ENCODE measurements around the gene CTSA.
A peak's percentile ranks its signal among the peaks of the same experiment; 100 is the strongest.

CTSA gene

DNA sequence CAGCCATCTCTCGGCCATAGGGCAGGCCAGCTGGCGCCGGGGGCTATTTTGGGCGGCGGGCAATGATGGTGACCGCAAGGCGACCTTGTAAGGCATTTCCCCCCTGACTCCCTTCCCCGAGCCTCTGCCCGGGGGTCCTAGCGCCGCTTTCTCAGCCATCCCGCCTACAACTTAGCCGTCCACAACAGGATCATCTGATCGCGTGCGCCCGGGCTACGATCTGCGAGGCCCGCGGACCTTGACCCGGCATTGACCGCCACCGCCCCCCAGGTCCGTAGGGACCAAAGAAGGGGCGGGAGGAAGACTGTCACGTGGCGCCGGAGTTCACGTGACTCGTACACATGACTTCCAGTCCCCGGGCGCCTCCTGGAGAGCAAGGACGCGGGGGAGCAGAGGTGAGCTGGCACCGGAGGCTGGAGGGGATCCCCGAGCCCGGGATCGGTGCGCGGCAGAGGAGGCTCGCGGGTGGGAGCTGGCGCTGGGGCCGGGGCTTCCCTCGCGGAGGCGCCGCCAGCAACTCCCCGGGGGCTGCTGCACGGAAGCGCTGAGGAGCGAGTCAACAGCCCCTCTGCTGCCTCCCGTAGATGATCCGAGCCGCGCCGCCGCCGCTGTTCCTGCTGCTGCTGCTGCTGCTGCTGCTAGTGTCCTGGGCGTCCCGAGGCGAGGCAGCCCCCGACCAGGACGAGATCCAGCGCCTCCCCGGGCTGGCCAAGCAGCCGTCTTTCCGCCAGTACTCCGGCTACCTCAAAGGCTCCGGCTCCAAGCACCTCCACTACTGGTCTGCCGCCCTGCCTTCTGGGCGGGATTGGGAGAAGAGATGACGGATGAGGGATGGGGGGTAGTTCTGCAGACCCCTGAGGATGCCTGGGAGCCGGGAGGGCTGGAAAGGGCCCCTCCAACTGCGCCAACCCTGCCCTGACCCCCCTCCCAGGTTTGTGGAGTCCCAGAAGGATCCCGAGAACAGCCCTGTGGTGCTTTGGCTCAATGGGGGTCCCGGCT, at the start of gene CTSA, which contains the start of gene NEURL2:
CTSA (plus strand) TSS at position 351 of the 999 bp plus-strand sequence; CDS start at position 585, 234 bp downstream.
NEURL2 (minus strand) TSS at position 224 of the 999 bp plus-strand sequence; CDS start at position 7, 217 bp downstream.
- peak; percentile 78 to 83 for DNase-seq

DNA sequence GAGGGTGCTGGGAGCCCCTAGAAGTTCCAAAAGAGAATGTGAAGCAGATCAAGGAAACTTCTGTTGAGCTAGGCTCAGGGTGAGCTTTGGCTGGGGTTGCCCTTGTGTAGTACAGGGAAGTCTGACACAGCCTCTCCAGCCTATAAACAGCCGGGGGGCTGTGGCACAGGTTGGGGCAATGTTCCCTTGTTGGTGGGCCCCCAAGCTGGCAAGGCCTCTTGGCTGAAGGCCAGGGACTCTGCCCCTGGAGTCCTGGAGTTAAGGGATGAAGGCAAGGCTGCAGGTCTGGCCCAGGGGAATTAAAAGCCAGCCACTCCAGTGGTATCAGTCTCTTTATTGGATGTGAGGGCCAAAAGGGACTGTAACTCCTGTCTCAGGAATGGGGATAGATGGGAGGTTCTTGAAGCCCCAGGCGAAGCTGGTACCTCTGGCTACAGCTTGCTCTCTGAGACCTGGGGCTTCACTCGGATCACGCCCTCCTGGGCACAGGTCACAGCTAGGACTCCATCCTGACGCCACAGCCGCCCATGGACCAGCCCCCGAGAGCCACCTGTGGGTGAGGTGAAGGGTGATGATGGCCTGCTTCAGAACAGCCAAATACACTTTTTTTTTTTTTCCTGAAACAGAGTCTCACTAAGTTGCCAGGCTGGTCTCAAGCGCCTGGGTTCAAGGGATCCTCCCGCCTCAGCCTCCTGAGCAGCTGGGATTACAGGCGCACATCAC, 49.6 kb upstream of the CTSA start:
- DNase-seq: no peak

DNA sequence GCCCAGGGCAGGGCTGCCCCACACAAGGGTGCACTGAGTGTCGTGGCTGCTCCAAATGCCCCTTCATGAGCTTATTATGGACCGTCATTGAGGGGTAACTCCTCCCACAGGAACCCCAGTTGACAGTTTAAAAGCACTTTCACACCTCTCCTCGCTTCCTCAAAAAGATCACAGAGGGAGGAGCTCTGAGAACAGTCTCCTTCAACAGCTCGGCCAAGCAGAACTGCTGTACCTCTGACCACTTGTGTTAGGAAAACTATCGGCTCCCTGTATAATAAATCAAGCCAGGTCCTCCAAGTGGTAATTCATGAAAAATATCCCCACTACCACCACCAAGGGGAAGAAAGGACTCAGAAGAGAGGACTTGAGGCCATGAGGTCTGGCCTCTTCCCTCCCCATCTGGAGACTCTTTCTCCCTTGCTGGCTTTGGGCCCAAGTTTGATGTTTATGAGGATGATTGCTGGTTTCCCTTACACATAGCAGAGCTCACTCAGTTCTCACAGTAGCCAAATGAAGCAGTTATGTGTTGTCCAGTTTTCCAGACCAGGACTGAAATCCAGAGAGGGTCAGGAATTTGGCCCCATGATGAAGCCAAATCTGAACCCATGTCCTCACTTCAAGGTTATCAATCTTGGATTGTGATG, 48.8 kb upstream of the CTSA start:
- no peak for DNase-seq

DNA sequence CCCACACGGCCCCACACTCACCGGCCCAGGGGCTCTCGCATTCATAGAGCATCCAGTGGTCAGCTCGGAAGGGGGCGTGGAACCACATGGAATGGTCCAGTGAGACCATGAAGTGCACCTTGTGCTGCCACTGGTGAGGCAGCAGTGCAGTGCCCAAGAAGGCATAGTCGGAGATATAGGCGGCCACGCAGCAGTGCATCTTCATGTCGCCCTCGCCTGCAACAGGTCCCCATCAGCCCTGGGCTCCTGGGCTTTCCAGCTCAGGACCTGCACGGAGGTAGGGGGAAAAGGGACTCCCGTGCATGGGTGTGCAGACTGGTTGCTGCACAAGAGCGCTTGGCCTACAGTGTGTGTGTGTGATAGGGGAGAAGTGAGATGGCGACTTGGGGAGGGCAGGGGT, 47.6 kb upstream of the CTSA start:
- DNase-seq: no peak

DNA sequence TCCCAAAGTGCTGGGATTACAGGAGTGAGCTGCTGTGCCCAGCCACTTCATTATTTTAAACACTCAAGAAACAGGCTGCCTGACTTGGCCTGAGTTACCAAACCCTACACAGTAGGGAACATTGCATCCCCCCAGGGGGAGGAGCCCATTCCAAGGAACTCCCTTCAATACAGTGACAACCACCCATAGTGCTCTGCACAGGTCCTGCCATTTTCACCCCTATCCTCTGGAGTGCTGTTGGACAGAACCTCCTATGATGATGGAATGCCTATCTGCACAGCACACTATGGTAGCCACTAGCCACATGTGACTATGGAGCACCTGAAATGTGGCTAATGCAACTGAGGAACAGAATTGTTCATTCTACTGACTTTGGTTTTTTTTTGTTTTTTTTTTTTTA, 45.7 kb upstream of the CTSA start:
- DNase-seq: no peak

DNA sequence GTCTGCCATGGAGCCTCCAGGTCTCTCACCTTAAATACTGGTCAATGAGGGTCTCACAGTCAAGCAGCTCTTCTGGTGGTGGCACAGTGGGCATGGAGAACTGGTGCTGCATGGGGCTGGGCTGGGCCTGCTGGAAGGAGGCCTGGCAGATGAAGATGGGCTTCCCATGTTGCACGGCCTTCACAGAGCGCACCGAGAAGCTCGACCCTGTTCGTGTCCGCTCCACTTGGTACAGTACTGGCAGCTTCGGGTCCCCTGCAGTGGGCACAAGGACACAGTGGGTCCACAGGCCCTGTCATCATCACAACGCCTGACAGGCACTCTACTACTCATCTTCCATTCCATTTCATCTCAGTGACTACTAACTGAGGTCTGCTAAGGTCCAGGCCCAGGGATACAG, 42.7 kb upstream of the CTSA start:
- no peak for DNase-seq

DNA sequence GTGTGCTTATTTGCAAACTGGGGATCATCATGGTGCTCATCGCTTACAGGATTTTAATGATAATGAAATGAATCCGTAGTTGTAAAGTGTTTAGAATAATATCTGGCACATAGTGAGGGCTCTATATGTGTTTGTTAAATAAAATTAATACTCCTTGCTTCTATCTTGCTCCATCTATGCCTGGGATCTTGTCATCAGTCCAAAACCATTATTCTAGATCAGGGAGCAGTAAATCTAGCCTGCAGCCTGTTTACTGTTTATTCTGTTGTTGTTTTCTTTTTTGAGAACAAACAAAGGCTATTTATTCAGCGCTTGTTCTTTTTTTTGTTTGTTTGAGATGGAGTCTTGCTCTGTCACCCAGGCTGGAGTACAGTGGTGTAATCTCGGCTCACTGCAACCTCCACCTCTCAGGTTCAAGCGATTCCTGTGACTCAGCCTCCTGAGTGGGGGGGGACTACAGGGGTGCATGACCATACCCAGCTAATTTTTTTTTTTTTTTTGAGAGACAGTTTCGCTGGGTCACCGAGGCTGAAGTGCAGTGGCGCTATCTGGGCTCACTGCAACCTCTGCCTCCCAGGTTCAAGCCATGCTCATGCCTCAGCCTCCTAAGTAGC, 42.1 kb upstream of the CTSA start:
- no peak for DNase-seq

DNA sequence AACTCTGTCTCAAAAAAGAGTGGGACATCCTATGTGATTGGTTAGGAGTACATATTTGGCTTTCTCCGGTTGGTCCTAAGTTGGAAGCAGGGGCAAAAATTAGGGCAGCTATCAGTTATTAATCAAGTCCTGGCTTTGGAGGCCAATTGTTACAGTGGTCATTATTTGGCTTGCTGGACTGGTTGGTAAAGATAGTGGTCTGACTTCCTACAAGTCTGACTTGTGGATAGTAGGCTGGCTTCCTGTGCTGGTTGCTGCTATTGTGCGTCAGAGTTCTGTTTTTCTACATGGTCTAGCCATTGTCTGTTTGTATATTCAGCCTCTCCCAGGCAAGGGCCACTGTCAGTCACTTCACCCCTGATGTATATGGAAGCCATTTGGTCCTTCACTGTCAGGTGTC, 40.9 kb upstream of the CTSA start:
- no peak for DNase-seq

DNA sequence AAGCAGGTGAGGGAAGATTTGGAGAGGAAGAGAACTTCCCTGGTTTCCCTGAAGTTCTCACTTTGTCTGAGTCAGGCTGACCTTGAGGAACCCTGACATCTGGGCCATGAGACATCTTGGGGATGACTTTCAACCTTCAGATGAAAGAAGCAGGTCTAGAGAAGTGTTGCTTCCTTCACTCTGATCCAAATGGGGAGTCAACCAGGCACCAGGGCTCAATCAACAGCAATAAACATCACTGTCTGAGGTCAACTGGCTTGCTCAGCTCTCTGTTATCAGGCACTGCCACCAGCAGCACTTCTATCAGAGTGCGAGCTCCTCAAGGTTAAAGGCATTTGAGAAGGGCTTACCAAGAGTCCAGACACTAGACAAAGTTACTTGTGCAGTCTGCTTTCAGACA, 40.2 kb upstream of the CTSA start:
- DNase-seq: no peak

DNA sequence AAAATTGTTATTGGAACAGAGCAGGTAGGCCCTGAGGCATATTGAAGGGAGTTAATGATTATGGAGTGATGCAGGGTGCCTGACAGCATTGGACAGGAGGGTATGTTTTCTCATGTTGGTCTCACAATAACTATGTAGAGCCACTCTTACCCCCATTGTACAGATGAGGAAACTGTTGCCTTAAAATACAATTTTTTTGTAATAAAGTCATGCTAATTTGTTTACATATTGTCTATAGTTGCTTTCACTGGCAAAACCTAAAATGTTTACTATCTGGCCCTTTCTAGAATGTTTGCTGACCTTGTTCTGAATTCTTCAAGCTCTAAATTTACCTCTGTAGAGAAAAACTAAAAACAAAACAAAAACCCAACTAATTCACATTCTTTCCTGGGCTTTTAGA, 39.6 kb upstream of the CTSA start:
- no peak for DNase-seq

DNA sequence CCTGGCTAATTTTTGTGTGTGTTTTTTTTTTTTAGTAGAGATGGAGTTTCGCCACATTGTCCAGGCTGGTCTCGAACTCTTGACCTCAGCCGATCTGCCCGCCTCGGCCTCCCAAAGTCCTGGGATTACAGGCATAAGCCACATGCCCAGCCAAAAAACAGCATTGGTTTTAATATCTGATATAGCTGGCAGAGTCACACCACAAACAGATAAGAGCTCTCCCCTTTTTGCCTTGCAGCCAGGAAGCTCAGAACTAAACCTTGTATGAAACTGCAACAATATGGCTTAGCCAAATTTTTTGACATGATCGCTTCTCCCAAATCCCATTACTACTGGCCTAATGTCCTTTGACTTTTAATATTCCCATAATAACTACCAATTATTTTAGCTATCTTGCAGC, 38.8 kb upstream of the CTSA start:
- no peak for DNase-seq

DNA sequence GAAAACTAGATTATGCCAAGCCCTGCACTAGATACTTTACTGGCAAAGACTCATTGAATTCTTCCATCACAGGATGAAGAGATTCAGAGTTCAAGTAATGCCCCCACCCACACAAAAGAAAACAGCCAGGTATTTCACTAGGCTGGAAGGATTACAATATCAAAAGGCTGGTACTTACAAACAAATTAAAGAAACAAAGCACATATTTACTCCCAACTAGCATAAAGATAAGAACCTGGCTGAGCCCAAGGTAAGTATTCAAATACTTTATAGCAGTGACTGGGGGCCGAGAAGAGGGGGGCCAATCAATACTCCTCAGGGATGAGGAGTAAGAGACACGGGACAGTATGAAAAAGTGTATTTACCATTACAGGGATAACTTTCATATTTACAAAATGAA, 37.7 kb upstream of the CTSA start:
- DNase-seq: no peak

DNA sequence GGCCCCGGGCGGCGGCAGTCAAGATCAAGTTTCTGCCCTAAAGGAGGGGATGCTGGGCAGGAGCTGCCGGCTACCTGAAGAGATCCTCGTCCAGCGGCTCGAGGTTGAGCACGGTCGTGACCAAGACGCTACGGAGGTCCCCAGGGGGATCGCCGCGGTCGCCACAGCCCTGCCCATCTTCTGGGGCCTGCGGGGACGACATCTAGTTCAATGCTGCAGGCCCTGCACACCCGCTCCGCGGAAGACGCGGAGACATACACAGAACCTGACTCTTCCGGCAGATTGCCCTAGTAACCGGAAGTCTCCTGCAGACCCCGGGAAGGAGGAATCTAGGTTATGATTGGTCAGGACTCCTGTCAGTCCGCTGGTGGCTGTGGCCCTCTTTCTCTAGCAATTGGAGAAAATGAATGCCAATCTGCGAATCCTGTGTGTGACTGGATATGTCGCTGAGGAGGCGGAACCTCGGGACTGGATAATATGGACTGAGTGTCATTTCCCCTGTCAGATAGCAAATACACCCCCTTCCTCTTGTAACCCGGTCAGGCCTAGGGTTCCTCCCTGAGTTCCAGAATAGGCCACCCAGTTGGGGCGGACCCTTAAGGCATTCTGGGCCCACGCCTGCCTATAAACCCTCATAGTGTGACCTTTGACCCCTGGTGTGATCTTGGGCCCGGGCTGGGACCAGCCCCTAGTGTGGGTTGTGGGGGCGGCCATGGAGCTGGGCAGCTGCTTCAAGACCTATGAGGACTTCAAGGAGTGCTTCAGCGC, 33.8 kb upstream of the CTSA start, which contains the start of the genes ACOT8 and ZSWIM3:
ACOT8 (minus strand) TSS at position 279 of the 768 bp plus-strand sequence; CDS start at position 202, 77 bp downstream.
ZSWIM3 (plus strand) TSS at position 501 of the 768 bp plus-strand sequence; CDS start at position 713, 212 bp downstream.
- DNase-seq: peak; percentile 87 to 90

DNA sequence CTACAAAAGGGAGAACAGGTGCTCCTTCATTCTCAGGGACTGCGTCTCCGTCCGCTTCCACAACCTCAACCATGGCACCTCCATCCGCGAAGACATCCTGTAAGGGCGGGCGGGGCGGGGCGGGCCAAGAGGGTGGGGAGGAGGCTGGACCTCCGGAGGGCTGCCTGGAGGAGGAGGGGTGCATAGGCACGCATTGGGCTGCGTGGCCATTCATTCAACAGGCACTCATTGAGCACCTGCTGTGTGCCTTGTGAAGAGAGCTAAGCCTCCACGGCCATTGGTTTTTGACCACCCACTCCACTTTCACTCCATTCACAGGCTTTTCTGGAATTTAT, 33.3 kb upstream of the CTSA start:
- DNase-seq: no peak

DNA sequence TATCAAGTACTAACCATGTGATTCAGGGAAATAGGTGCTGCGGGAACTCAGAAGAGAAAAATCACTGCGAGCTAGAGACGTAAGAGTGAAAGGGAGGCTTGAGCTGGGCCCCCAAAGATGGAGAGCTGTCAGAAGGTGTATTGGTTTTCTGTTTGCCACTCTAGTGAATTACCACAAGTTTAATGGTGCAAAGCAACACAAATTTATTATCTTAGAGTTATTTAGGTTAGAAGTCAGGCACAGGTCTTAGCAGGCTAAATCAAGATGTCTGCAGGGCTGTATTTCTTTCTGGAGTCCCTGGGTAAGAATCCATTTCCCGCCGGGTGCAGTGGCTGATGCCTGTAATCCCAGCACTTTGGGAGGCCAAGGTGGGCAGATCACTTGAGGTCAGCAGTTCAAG, 31.2 kb upstream of the CTSA start:
- DNase-seq: no peak

DNA sequence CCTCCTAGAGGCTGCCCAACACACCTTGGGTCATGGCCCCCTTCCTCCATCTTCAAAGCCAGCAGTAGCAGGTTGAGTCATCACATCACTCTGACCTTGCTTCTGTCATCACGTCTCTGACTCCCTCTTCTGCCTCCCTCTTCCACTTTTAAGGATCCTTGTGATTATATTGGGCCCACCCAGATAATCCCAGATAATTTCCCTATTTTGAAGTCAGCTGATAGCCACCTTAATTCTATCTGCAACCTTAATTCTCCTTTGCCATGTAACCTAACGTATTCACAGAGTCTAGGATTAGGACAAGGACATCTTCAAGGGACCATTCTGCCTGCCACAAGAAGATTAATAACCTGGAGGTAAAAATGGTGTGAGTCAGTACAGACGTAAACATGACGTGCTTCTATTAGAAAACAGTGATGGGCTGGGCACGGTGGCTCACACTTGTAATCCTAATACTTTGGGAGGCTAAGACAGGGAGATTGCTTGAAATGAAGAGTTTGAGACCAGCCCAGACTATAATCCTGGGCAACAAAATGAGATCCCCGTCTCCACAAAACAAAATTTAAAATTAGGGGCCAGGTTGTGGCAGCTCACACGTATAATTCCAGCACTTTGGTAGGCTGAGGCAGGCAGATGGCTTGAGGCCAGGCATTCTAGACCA, 30.4 kb upstream of the CTSA start:
- no peak for DNase-seq

DNA sequence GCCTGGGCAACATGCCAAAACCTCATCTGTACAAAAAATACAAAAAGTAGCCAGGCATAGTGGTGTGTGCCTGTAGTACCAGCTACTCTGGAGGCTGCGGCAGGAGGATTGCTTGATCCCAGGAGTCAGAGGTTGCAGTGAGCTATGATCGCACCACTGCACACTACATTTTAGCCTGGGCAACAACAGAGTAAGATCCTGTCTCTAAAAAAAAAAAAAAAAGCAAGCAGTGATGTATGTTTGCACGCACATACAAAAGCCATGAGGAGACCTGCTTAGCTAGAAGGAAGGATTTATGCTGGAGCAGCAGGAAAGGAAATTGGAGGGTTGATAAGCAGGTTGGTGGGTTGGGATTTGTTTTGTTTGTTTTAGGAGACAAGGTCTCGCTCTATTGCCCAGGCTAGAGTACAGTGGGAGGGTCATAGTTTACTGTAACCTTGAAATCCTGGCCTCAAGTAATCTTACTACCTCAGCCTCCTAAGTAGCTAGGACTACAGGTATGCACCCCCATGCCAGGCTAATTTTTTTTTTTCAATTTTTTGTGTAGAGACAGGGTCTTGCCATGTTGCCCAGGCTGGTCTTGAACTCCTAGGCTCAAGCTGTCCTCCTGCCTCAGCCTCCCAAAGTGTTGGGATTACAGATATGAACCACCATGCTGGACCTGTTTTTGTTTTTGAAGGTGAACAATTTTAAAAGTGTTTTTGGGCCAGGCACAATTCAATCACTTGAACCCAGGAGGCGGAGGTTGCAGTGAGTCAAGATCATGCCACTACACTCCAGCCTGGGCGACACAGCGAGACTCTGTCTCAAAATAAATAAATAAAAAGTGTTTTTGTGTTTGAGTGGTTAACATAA, 29.7 kb upstream of the CTSA start:
- DNase-seq: no peak

DNA sequence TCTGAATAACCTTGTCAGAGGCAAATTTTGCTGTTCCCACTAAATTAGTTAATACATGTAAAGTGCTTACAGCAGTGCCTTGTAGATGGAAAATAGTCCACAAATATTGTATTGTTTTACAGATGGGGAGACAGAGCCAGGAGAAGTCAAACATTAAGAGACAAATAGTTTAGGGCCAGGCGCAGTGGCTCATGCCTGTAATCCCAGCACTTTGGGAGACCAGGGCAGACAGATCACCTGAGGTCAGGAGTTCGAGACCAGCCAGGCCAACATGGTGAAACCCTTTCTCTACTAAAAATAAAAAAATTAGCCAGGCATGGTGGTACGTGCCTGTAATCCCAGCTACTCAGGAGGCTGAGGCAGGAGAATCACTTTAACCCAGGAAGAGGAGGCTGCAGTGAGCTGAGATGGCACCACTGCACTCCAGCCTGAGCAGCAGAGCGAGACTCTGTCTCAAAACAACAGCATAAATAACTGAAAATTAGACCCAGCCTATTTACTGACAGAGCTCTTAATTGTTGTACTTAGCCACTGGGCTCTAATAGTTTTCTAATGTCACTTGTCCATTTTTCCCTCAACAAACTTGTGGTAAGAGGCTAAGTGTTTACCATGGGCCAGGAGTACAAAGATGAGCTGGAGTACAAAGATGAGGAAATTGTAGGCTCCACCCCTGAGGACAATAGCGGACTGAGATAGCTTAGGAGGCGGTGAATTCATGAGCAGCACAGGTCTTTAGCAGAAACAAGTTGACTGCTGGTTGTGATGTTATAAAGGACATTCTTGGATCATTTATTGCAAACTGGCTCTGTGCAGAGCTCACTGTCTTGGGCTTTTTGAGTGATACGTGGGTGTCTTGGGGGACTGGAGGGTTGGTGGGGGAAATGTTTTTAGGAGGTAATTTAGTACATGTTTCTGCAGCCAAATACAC, 27.3 kb upstream of the CTSA start:
- DNase-seq: no peak

DNA sequence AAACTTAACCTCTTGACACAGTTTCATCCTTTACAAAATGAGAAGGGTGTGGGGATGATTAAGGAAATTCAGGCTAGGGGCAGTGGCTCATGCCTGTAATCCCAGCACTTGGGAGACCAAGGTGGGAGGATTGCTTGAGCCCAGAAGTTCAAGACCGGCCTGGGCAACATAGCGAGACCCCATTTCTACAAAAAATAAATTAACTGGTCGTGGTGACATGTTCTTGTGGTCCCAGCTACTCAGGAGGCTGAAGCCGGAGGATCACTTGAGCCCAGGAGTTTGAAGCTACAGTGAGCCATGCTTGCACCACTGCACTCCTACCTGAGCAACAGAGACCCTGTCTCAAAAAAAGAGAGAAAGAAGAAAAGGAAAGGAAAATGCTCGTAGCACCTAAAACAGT, 24.7 kb upstream of the CTSA start:
- no peak for DNase-seq

Data from activated CD4-positive, alpha-beta T cell treated with anti-CD3 and anti-CD28 coated beads, Interleukin-2, amount 50 U/mL, for 4 hours (primary cell).